Activated T-cell treated with anti-CD3 and anti-CD28 coated beads for 4 hours (primary cell): ENCODE data around the gene PHF20.
"Not testable (repeated sequence)": the region's sequence is repeated elsewhere in the genome, so short reads cannot be mapped to it uniquely, and the experiment has no call there.

Experiments used
- DNase-seq: peaks from one replicate; pipeline ENCODE4 v3.0.0-alpha.2; 2020

PHF20 gene

DNA sequence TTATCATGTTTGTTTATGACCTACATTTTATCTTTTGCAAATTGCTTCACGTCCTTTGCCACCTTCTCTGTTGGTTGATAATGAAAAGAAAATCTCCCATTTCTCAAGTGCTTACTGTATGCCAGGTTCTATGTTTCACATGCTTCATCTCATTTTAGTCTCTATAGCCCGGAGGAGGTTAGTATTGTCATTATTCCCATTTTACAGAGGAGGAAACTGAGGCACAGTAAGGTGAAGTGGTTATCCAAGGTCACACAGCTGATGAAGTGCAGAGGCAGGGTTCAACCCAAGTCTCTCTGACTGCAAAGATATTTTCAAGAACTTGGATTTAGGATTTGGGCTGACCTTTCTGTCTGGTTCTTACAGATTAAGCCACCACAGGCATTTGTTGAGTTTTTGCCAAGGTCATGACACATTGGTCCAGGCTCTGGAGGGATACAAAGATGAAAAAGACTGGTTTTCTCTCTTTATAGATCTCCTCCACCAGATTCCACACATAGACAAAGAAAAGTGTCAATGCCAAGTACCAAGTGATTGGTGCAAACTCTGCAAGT lies 217.2 kb downstream of the PHF20 start:
- DNase-seq: no peak

DNA sequence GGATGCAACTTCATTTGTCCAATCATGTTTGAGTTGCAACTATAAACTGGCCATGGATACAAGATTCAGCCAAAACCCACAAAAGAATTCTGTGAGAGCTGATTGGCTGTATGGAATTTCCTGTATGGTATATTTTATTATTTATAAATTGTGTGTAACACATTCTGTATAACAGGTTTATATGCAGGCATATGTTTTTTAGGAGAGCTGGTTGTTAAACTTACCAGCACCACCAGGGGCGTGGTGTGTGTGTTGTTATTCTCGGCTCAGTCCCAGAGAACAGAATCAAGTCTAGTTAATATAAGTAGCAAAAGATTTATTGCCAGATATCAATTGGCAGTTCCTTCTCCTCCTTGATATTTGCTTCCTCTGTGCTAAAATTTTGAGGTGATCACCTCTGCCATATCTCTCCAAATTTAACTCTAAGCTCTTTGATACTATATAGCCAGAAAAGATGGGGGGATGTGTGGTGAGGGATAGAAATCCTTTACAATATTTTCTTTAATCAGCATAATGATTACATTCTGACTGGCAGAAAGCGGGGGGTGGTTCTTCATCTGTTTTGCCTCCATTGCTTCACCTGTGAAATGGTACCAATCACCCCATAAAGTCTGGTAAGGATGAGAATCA lies 219.4 kb downstream of the PHF20 start:
- no peak for DNase-seq

DNA sequence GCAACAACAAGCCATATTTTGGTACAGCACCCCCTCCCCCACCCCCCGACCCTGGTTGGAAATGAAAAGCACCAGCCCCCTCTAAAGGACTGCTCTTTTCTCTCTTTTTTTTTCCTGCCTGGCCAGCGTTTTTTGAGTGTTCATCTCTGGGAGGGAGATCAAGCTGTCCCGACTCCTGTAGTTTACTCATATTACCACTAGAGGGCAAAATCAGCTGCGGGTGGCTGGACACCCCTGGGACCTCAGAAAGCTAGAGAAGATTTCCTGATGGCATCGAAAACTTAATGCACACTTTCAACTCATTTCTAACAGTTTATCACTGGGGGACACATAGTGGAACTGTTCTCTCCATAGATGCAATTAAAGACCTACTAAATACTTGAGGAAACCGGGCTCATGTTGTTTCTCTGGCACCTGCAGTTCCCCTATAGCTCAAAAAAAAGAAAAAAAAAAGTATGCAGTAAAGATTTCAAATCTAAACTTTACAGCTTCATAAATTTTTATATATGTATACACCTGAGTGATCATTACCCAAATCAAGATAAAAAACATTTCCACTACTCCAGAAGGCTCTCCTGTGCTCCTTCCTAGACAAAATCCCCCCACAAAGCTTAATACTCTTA lies 221.0 kb downstream of the PHF20 start:
- peak; percentile 15 for DNase-seq

DNA sequence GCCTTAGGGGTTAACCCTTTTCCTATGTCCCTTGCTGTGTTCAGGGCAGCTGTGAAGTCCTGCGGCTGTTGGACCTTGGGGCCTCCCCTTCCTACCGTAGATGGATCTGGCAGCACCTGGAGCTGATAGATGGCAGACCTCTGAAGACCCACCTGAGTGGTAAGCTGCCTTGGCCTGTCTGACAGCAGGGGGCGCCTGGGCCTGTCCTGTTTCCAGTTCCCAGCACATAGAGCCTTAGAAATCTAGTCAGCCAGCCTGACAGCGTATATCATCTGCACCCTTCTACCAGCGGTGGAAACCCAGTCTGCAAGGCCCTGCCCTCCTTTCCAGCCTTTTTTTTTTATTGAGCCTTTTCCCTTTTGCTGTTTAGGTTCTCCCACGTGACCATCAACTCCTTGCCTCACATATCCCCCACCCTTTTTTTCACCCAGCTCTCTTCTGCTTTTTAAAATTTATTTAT lies 223.2 kb downstream of the PHF20 start:
- DNase-seq: peak; percentile 79

DNA sequence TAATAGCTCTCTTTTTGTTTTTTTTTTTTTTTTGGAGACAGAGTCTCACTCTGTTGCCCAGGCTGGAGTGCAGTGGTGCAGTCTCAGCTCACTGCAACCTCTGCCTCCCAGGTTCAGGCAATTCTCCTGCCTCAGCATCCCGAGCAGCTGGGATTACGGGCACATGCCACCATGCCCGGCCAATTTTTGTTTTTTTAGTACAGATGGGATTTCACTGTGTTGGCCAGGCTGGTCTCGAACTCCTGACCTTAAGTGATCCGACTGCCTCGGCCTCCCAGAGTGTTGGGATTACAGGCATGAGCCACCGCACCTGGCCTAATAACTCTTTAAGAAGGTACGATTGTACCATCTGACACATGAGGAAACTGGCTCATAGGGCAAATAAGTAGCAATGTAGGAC lies 224.7 kb downstream of the PHF20 start:
- not testable (repeated sequence) for DNase-seq
